H9 (cell line): ENCODE measurements around the gene PRXL2C. TPM values are rescaled to one million over a fixed set of nuclear protein-coding genes. Genes with fewer than 3 reads are reported as not detected.
"Not testable (repeated sequence)": the region's sequence is repeated elsewhere in the genome, so short reads cannot be mapped to it uniquely, and the experiment has no call there.

ENCODE experiments used
- DNase-seq: peaks from one replicate; pipeline ENCODE4 v3.0.0-alpha.2; 2017
- H2AFZ ChIP-seq: one replicate; pipeline ENCODE4 v1.6.1; 2013; ENCODE audit warnings: mild to moderate bottlenecking, low read length, control low read depth, moderate library complexity
- H2AK5ac ChIP-seq: 2 replicates; pipeline ENCODE4 v1.6.1; 2013; ENCODE audit warnings: low read length, control low read depth, mixed read lengths; ENCODE audit not compliant: insufficient read length
- H2BK120ac ChIP-seq: one replicate; pipeline ENCODE4 v1.6.1; 2013; ENCODE audit warnings: low read depth, mild to moderate bottlenecking, low read length, control low read depth, inconsistent platforms; ENCODE audit not compliant: poor library complexity, severe bottlenecking
- H2BK12ac ChIP-seq: 2 replicates; pipeline ENCODE4 v1.6.1; 2013; ENCODE audit warnings: low read length, control low read depth, mixed read lengths, low read depth; ENCODE audit not compliant: insufficient read length
- H2BK15ac ChIP-seq: 2 replicates; pipeline ENCODE4 v1.6.1; 2013; ENCODE audit warnings: low read depth, low read length, control low read depth
- H2BK20ac ChIP-seq: one replicate; pipeline ENCODE4 v1.6.1; 2013; ENCODE audit warnings: low read depth, mild to moderate bottlenecking, low read length, control low read depth, inconsistent platforms; ENCODE audit not compliant: poor library complexity, severe bottlenecking
- H2BK5ac ChIP-seq: 2 replicates; pipeline ENCODE4 v1.6.1; 2013; ENCODE audit warnings: low read length, control low read depth, mixed read lengths; ENCODE audit not compliant: insufficient read length
- H3K14ac ChIP-seq: 2 replicates; pipeline ENCODE4 v1.6.1; 2013; ENCODE audit warnings: low read length, control low read depth; ENCODE audit not compliant: insufficient read depth
- H3K18ac ChIP-seq: 2 replicates; pipeline ENCODE4 v1.6.1; 2013; ENCODE audit warnings: low read depth, mild to moderate bottlenecking, mixed read lengths, low read length, control low read depth; ENCODE audit not compliant: insufficient read length
- H3K23ac ChIP-seq: 2 replicates; pipeline ENCODE4 v1.6.1; 2013; ENCODE audit warnings: low read length, control low read depth, mixed read lengths, low read depth; ENCODE audit not compliant: insufficient read length
- H3K23me2 ChIP-seq: 2 replicates; pipeline ENCODE4 v1.6.1; 2013; ENCODE audit warnings: low read depth, mild to moderate bottlenecking, mixed read lengths, low read length, control low read depth; ENCODE audit not compliant: insufficient read length, poor library complexity, severe bottlenecking
- H3K27ac ChIP-seq: 2 replicates; pipeline ENCODE4 v1.5.1; 2013; ENCODE audit warnings: low read length, control low read depth, mixed read lengths, low read depth; ENCODE audit not compliant: insufficient read length
- H3K27me3 ChIP-seq: 2 replicates; pipeline ENCODE4 v1.6.1; 2013; ENCODE audit warnings: low read length, control low read depth, inconsistent platforms; ENCODE audit not compliant: insufficient read depth
- H3K4ac ChIP-seq: 2 replicates; pipeline ENCODE4 v1.6.1; 2013; ENCODE audit warnings: low read depth, mild to moderate bottlenecking, control low read depth, inconsistent platforms, low read length, moderate library complexity
- H3K4me1 ChIP-seq: 2 replicates; pipeline ENCODE4 v1.6.1; 2013; ENCODE audit warnings: low read length, control low read depth, inconsistent platforms; ENCODE audit not compliant: insufficient read depth
- H3K4me2 ChIP-seq: 2 replicates; pipeline ENCODE4 v1.6.1; 2013; ENCODE audit warnings: low read length, control low read depth, mixed read lengths; ENCODE audit not compliant: insufficient read length, insufficient read depth
- H3K56ac ChIP-seq: 2 replicates; pipeline ENCODE4 v1.6.1; 2013; ENCODE audit warnings: low read depth, mild to moderate bottlenecking, mixed read lengths, low read length, control low read depth; ENCODE audit not compliant: insufficient read length
- H3K79me1 ChIP-seq: 2 replicates; pipeline ENCODE4 v1.6.1; 2013; ENCODE audit warnings: low read depth, mild to moderate bottlenecking, moderate library complexity, low read length, control low read depth, inconsistent platforms; ENCODE audit not compliant: insufficient read depth, poor library complexity, severe bottlenecking
- H3K79me2 ChIP-seq: 2 replicates; pipeline ENCODE4 v1.6.1; 2013; ENCODE audit warnings: low read length, control low read depth, inconsistent platforms; ENCODE audit not compliant: insufficient read depth
- H3K9ac ChIP-seq: 2 replicates; pipeline ENCODE4 v1.6.1; 2013; ENCODE audit warnings: low read length, control low read depth, mixed read lengths; ENCODE audit not compliant: insufficient read length; ENCODE audit errors: extremely low read depth
- H3K9me3 ChIP-seq: one replicate; pipeline ENCODE4 v1.6.1; 2013; ENCODE audit warnings: low read depth, low read length, inconsistent platforms; ENCODE audit not compliant: control insufficient read depth
- H3T11ph ChIP-seq: one replicate; pipeline ENCODE4 v1.6.1; 2013; ENCODE audit warnings: mild to moderate bottlenecking, low read length, control low read depth, inconsistent platforms
- H4K20me1 ChIP-seq: one replicate; pipeline ENCODE4 v1.6.1; 2013; ENCODE audit not compliant: control insufficient read depth, insufficient read length, insufficient read depth
- H4K5ac ChIP-seq: 2 replicates; pipeline ENCODE4 v1.6.1; 2013; ENCODE audit warnings: low read depth, mild to moderate bottlenecking, mixed read lengths, low read length, control low read depth; ENCODE audit not compliant: insufficient read length
- H4K8ac ChIP-seq: replicated peaks from 2 replicates; pipeline ENCODE4 v1.6.1; 2013; ENCODE audit warnings: low read length, control low read depth, mixed read lengths, low read depth; ENCODE audit not compliant: insufficient read length
- H4K91ac ChIP-seq: 2 replicates; pipeline ENCODE4 v1.6.1; 2013; ENCODE audit warnings: low read depth, mild to moderate bottlenecking, moderate library complexity, mixed read lengths, low read length, control low read depth; ENCODE audit not compliant: insufficient read length
- H3K27ac Mint-ChIP-seq, 3 experiments: 2 replicates in 2 of 3; 3 replicates in 1 of 3; pipeline ENCODE4 v1.8.0; 2020 to 2021; ENCODE audit warnings: mixed read lengths in 3 of 3, mild to moderate bottlenecking in 1 of 3, moderate library complexity in 1 of 3
- H3K27me3 Mint-ChIP-seq: 2 replicates; pipeline ENCODE4 v1.8.0; 2021; ENCODE audit warnings: low read depth, mild to moderate bottlenecking, moderate library complexity, mixed read lengths
- H3K36me3 Mint-ChIP-seq, 3 experiments: 2 replicates in 2 of 3; 3 replicates in 1 of 3; pipeline ENCODE4 v1.8.0; 2020 to 2021; ENCODE audit warnings: low read depth in 3 of 3, mixed read lengths in 3 of 3; ENCODE audit not compliant: insufficient read depth in 1 of 3
- H3K4me1 Mint-ChIP-seq, 2 experiments: 2 replicates each; pipeline ENCODE4 v1.8.0; 2020; ENCODE audit warnings: mixed read lengths in 2 of 2
- H3K4me3 Mint-ChIP-seq, 2 experiments: 2 replicates in 1 of 2; 3 replicates in 1 of 2; pipeline ENCODE4 v1.8.0; 2020 to 2021; ENCODE audit warnings: mild to moderate bottlenecking in 2 of 2, mixed read lengths in 2 of 2, moderate library complexity in 1 of 2
- H3K9me3 Mint-ChIP-seq, 2 experiments: 2 replicates in 1 of 2; 3 replicates in 1 of 2; pipeline ENCODE4 v1.8.0; 2020; ENCODE audit warnings: mild to moderate bottlenecking in 2 of 2, mixed read lengths in 2 of 2, moderate library complexity in 1 of 2
- whole genome bisulfite sequencing: extraction: QIAGEN DNeasy Blood & Tissue Kit; methylation state at CpG from one replicate; pipeline ENCODE4 v1.1.7; 2013; ENCODE audit warnings: missing lambda C conversion rate, low lambda C conversion rate, mixed read lengths; ENCODE audit not compliant: insufficient read length; ENCODE audit errors: extremely low coverage; 5-methylcytosine and 5-hydroxymethylcytosine counted together
- total RNA-seq: library from RNA; stranded (reverse); gene quantifications from 2 replicates; pipeline ENCODE4 v1.2.1, GENCODE V29; 2021
- TF ChIP-seq, protein P1 (sequence below): fragments of 200-600 bp; sonication (generic); conservative IDR thresholded peaks from 3 replicates; pipeline ENCODE4 v1.8.0; 2021; ENCODE audit warnings: antibody characterized with exemption, mild to moderate bottlenecking

Gene PRXL2C
- total RNA-seq, 1 experiment from 2014 or later: 4.7 TPM

DNA sequence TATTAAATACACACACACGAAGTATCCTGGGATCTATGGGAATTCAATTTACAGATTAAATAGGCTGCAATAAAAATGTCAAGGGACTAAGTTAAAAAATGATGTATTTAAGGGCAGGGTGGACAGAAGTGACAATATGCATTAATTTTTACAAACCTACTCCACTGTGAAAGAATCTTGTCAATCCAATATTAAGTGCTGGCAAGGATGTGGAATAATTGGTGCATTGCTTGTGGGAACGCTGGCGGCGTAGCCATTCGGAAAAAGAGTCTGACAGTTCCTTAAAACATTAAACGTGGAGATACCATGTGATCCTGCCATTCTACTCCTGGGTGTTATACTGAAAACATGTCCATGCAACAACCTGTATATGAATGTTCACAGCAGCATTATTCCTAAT lies 39.7 kb downstream of the PRXL2C start:
- Histone ChIP-seq H2BK120ac (no peak overlapping the region), H2BK20ac (no peak overlapping the region), H3K56ac (no peak overlapping the region), H4K5ac (no peak overlapping the region), H4K20me1 (no peaks in the 10 kb centered on the region), H3K23me2 (peaks cover 16% of the 10 kb centered on the region), H3K4me2 (no peak overlapping the region), H3K23ac (no peak overlapping the region), H3K9ac (no peak overlapping the region), H3T11ph (no peak overlapping the region), H3K79me2 (peaks cover 7% of the 10 kb centered on the region; the same call in 1 of the 2 replicates), H2BK5ac (no peak overlapping the region), H3K79me1 (peaks cover 6% of the 10 kb centered on the region), H2BK15ac (no peak overlapping the region), H2AK5ac (no peak overlapping the region), H3K18ac (no peak overlapping the region), H3K4ac (no peak overlapping the region), H3K9me3 (no peaks in the 10 kb centered on the region), H3K27ac (no peak overlapping the region), H4K8ac (no peak overlapping the region), H2AFZ (no peak overlapping the region), H3K14ac (no peak overlapping the region), H3K27me3 (peaks cover 3% of the 10 kb centered on the region; the same call in 1 of the 2 replicates), H4K91ac (no peak overlapping the region), H2BK12ac (no peak overlapping the region), H3K4me1 (peaks cover 12% of the 10 kb centered on the region; the same call in 1 of the 2 replicates)
- Mint-ChIP-seq H3K4me1 (peaks cover 30 to 31% of the 10 kb centered on the region in 2 experiments), H3K27me3 (peaks cover 29% of the 10 kb centered on the region), H3K9me3 (no peaks in the 10 kb centered on the region), H3K27ac (no peak overlapping the region), H3K4me3 (no peak overlapping the region), H3K36me3 (peaks cover 0 to 2% (median 0%) of the 10 kb centered on the region in 3 experiments; a peak in 1 of 7 replicates)
- no peak for DNase-seq
- no CpG with 5 or more reads among the region's 6 CpGs for WGBS
- TF ChIP-seq, protein P1, sequence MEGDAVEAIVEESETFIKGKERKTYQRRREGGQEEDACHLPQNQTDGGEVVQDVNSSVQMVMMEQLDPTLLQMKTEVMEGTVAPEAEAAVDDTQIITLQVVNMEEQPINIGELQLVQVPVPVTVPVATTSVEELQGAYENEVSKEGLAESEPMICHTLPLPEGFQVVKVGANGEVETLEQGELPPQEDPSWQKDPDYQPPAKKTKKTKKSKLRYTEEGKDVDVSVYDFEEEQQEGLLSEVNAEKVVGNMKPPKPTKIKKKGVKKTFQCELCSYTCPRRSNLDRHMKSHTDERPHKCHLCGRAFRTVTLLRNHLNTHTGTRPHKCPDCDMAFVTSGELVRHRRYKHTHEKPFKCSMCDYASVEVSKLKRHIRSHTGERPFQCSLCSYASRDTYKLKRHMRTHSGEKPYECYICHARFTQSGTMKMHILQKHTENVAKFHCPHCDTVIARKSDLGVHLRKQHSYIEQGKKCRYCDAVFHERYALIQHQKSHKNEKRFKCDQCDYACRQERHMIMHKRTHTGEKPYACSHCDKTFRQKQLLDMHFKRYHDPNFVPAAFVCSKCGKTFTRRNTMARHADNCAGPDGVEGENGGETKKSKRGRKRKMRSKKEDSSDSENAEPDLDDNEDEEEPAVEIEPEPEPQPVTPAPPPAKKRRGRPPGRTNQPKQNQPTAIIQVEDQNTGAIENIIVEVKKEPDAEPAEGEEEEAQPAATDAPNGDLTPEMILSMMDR: no peak

DNA sequence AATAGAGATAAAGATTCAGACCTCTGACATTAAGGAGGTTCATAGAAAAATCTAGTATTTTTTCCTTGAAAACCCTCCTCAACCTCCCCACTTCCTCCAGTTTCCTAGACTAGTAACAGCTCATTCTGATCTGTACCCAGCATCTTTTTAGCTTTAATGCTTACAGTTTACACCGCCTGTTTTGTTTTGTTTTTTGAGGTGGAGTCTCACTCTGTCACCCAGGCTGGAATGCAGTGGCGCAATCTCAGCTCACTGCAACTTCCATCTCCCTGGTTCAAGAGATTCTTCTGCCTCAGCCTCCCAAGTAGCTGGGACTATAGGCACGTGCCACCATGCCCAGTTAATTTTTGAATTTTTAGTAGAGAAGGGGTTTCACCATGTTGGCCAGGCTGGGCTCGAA lies 40.5 kb downstream of the PRXL2C start:
- H3K14ac ChIP-seq, H2BK15ac ChIP-seq, H2AFZ ChIP-seq, H3K27ac ChIP-seq, H3K79me2 ChIP-seq, H2BK120ac ChIP-seq, H3K79me1 ChIP-seq, H4K5ac ChIP-seq, H3K56ac ChIP-seq, H3K23ac ChIP-seq, H4K20me1 ChIP-seq, H3K9me3 Mint-ChIP-seq, H3K4me2 ChIP-seq, DNase-seq, H3K18ac ChIP-seq, H3K9ac ChIP-seq, H2BK20ac ChIP-seq, H4K8ac ChIP-seq, H2BK12ac ChIP-seq, H2BK5ac ChIP-seq, H3K9me3 ChIP-seq, H3T11ph ChIP-seq, H3K27ac Mint-ChIP-seq, H3K4me3 Mint-ChIP-seq, H4K91ac ChIP-seq, H3K27me3 ChIP-seq, H3K36me3 Mint-ChIP-seq, H2AK5ac ChIP-seq, H3K4ac ChIP-seq, H3K23me2 ChIP-seq: not testable (repeated sequence)
- no CpG with 5 or more reads among the region's 4 CpGs for WGBS
- peaks cover 29% of the 10 kb centered on the region for H3K27me3 Mint-ChIP-seq
- H3K4me1 ChIP-seq: peaks cover 12% of the 10 kb centered on the region; the same call in 1 of the 2 replicates
- peaks cover 25 to 28% of the 10 kb centered on the region in 2 experiments for H3K4me1 Mint-ChIP-seq
